Spinal cord (tissue), 10 donors: ENCODE data around the gene RFX8. TPM values are rescaled to one million over a fixed set of nuclear protein-coding genes. Genes with fewer than 3 reads are reported as not detected.
"Not testable (repeated sequence)": the region's sequence is repeated elsewhere in the genome, so short reads cannot be mapped to it uniquely, and the experiment has no call there.

Source experiments
- DNase-seq, 6 donors: peaks; one replicate each; pipeline versions ENCODE4 v3.0.0 to v3.0.0-alpha.2; 2013 to 2015; ENCODE audit warnings: low spot score in 6 of 6, low read depth in 4 of 6
- H3K27ac ChIP-seq: one replicate; pipeline ENCODE4 v1.5.1; 2013; ENCODE audit warnings: low read depth, low read length, control low read depth
- H3K27me3 ChIP-seq: one replicate; pipeline ENCODE4 v1.6.1; 2013; ENCODE audit warnings: low read length; ENCODE audit not compliant: control insufficient read depth, insufficient read depth
- H3K36me3 ChIP-seq: one replicate; pipeline ENCODE4 v1.6.1; 2013; ENCODE audit warnings: low read length; ENCODE audit not compliant: control insufficient read depth, insufficient read depth
- H3K4me1 ChIP-seq: one replicate; pipeline ENCODE4 v1.6.1; 2013; ENCODE audit warnings: low read length; ENCODE audit not compliant: control insufficient read depth, insufficient read depth
- H3K4me3 ChIP-seq: one replicate; pipeline ENCODE4 v1.5.1; 2013; ENCODE audit warnings: low read depth, low read length, control low read depth
- H3K9me3 ChIP-seq: one replicate; pipeline ENCODE4 v1.6.1; 2013; ENCODE audit warnings: low read length; ENCODE audit not compliant: control insufficient read depth, insufficient read depth
- WGBS: methylation state at CpG from one replicate; pipeline ENCODE4 v1.1.5; 2013; ENCODE audit warnings: missing lambda C conversion rate; ENCODE audit not compliant: insufficient coverage; 5-methylcytosine and 5-hydroxymethylcytosine counted together
- polyA plus RNA-seq, 2 donors: library from polyadenylated mRNA; unstranded; fragments of 120-200 nt; gene quantifications; one replicate each; pipeline ENCODE4 v1.2.1, GENCODE V29; 2013; ENCODE audit not compliant: insufficient read length in 2 of 2
- total RNA-seq, 2 donors: library from RNA; depleted of rRNA in 1 of 2; stranded (reverse); fragments of 120-200 nt in 1 of 2; fragments of >200 nt in 1 of 2; gene quantifications; one replicate each; pipeline versions ENCODE4 v1.2.3 to v1.2.4, GENCODE V29; 2013 to 2014
- donor health status: healthy.

Gene RFX8
- total and polyA plus RNA-seq, 4 donors, result 0.66 to 1.4 (median 1.1) TPM

DNA sequence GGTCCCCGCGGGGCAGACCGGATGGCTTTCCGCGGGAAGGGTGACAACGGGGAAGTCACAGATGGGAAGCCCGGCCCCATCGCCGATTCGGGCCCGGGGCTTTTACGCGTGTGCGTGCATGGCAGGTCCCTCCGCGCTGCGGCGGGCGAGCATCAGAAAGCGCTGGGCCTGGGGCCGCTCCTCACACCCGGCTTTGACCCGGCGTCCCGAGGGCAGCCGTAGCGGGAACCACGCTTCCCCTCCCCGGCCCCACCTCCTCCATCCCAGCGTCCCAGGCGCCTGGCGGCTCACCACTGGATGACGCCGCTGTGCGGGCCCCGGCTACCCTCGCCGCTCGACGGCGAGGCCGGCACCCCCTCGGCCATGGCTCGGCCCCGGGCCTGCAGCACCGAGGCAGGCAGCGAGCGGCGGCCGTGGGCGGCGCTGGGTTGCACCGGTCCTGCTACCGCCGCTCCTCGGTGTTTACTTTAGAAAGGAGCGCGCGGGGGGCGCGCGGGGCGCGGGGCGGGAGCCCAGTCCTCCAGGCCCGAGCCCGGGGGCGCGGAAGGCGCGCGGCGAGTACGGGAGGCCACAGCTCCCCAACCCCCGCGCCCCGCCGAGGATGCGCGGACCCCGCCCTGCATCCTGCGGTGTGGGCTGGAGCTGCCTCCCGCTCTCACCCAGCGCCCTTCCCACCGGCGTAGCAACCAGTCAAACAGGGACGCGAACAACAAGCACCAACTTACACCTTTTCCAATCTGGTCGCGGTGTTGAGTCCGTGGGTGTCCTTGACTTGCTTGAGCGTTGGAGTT is 806 bp downstream of the RFX8 start:
- DNase-seq, result peak in 2 of 6 donors; percentile 69 to 73
- Histone ChIP-seq H3K36me3 (no peaks in the 10 kb centered on the region), H3K4me3 (peak overlapping the region; percentile 49), H3K4me1 (peaks cover 9% of the 10 kb centered on the region), H3K27me3 (no peaks in the 10 kb centered on the region), H3K27ac (peak overlapping the region; percentile 35), H3K9me3 (no peaks in the 10 kb centered on the region)
- under 1% methylated on average over 82 of the region's 92 CpGs for WGBS

GRCh38 chr2:101473591-101473910 is 1.4 kb downstream of the RFX8 start:
- H3K36me3 ChIP-seq, result no peaks in the 10 kb centered on the region
- H3K4me3 ChIP-seq, result peak overlapping the region; percentile 49
- peak overlapping the region; percentile 35 for H3K27ac ChIP-seq
- no peak for DNase-seq
- H3K9me3 ChIP-seq, result no peaks in the 10 kb centered on the region
- H3K27me3 ChIP-seq, result no peaks in the 10 kb centered on the region
- peaks cover 9% of the 10 kb centered on the region for H3K4me1 ChIP-seq
- WGBS, result 0% methylated on average over 1 of the region's 3 CpGs

DNA sequence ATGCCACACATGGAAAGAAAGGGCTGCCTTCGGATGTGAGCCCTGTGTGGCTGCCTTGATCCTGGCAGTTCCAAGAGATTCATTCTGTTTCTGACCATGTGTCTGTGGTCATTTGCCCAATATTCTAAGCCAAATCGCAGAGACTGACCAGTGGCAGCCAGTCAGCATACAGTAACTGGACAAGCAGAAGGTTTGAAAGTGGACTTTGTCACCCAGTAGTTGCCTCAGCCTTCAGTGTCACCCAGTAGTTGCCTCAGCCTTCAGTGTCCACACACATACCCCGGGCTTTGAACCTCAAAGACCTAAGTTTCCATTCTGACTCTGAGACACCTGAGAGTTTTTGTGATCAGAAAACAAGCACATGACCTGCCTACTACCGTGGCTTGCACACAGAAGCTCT is 5.0 kb downstream of the RFX8 start:
- H3K4me1 ChIP-seq, result peaks cover 14% of the 10 kb centered on the region
- H3K36me3 ChIP-seq, result no peaks in the 10 kb centered on the region
- no peak for DNase-seq
- H3K4me3 ChIP-seq, result no peak overlapping the region
- no peaks in the 10 kb centered on the region for H3K27me3 ChIP-seq
- 87% methylated on average over 3 of the region's 4 CpGs for WGBS
- H3K27ac ChIP-seq, result no peak overlapping the region
- H3K9me3 ChIP-seq, result no peaks in the 10 kb centered on the region

DNA sequence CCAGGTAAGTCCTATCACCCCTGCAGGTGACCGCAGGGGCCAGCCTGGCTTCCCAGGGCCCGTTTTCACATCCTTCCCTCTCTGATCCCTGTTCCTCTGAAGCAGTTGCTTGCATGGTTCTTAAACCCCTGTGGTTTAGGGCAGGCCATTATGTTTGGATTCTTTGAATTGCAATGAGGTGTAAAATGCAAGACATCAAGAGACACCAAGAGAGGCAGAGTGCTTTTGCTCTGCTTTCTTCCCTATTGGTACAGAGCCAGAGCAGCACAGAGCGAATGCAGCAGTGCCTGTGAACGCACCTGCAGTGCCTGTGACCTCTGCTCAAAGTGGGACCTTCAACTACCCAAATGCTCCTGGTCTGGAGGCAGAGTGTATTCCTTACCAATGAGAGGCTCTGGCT is 7.6 kb downstream of the RFX8 start:
- Histone ChIP-seq H3K36me3 (peaks cover 3% of the 10 kb centered on the region), H3K27ac (no peak overlapping the region), H3K4me3 (no peak overlapping the region), H3K9me3 (no peaks in the 10 kb centered on the region), H3K4me1 (peaks cover 6% of the 10 kb centered on the region), H3K27me3 (no peaks in the 10 kb centered on the region)
- 50% methylated on average over 4 of the region's 4 CpGs for WGBS
- DNase-seq, result peak in 1 of 6 donors; percentile 46

- H3K4me3 ChIP-seq, result no peak overlapping the region
- H3K4me1 ChIP-seq, result peaks cover 6% of the 10 kb centered on the region
- H3K27ac ChIP-seq, result no peak overlapping the region
- peak in 2 of 6 donors; percentile 8 to 37 for DNase-seq
- H3K36me3 ChIP-seq, result peaks cover 3% of the 10 kb centered on the region
- H3K9me3 ChIP-seq, result no peaks in the 10 kb centered on the region
- H3K27me3 ChIP-seq, result no peaks in the 10 kb centered on the region
- 100% methylated on average over 2 of the region's 3 CpGs for WGBS
These were observed 8.5 kb downstream of the RFX8 start for GRCh38 chr2:101466426-101466825.

GRCh38 chr2:101464841-101465240 is 10.1 kb downstream of the RFX8 start:
- no peaks in the 10 kb centered on the region for H3K9me3 ChIP-seq
- DNase-seq, result no peak
- H3K27me3 ChIP-seq, result no peaks in the 10 kb centered on the region
- H3K4me1 ChIP-seq, result peaks cover 6% of the 10 kb centered on the region
- H3K27ac ChIP-seq, result no peak overlapping the region
- no CpG with 5 or more reads among the region's 1 CpG for WGBS
- peaks cover 3% of the 10 kb centered on the region for H3K36me3 ChIP-seq
- H3K4me3 ChIP-seq, result no peak overlapping the region

DNA sequence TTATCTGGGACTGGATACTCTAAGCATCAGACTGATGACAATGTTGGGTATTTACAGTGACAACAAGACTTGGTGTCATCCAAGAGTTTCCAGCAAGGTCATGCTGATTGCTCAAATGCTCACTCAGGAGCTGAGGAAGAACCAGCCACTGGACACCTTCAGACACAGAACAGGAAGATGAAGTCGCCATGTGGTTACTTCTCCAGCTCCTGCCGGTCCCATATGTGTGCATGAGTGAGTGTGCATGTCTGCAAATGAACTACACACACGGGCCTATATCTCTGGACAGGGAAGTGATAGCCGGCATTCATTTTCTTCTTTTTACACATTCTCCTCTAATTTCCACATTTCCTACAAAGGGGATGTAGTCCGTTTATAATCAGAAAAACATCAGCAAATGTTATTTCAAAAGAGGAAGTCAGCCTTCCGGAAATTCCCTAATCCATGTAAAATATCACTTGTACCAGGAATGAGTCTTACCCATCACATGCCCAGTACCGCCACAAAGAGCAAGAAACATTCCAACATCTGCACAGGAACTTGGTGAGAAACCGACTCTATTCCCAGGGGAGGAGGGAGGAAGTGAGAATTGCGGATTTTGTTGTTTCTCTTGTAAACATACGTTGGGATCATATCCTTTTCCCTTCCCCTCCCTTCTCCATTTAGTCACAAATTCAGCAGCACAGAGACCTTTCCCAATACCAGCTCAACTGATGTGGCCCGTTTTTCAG is 10.8 kb downstream of the RFX8 start:
- H3K36me3 ChIP-seq, result peaks cover 3% of the 10 kb centered on the region
- no peak for DNase-seq
- no peak overlapping the region for H3K27ac ChIP-seq
- H3K4me3 ChIP-seq, result no peak overlapping the region
- no peaks in the 10 kb centered on the region for H3K9me3 ChIP-seq
- WGBS, result 87% methylated on average over 3 of the region's 11 CpGs
- H3K27me3 ChIP-seq, result no peaks in the 10 kb centered on the region
- H3K4me1 ChIP-seq, result peaks cover 6% of the 10 kb centered on the region

- peaks cover 3% of the 10 kb centered on the region for H3K36me3 ChIP-seq
- no peak overlapping the region for H3K4me3 ChIP-seq
- 89% methylated on average over 6 of the region's 8 CpGs for WGBS
- no peak overlapping the region for H3K27ac ChIP-seq
- H3K9me3 ChIP-seq, result no peaks in the 10 kb centered on the region
- no peak for DNase-seq
- H3K27me3 ChIP-seq, result no peaks in the 10 kb centered on the region
- peaks cover 6% of the 10 kb centered on the region for H3K4me1 ChIP-seq
These were observed 11.5 kb downstream of the RFX8 start for GRCh38 chr2:101463421-101463820.

GRCh38 chr2:101461381-101461780 is 13.5 kb downstream of the RFX8 start:
- no peaks in the 10 kb centered on the region for H3K27me3 ChIP-seq
- WGBS, result no CpG with 5 or more reads among the region's 2 CpGs

DNA sequence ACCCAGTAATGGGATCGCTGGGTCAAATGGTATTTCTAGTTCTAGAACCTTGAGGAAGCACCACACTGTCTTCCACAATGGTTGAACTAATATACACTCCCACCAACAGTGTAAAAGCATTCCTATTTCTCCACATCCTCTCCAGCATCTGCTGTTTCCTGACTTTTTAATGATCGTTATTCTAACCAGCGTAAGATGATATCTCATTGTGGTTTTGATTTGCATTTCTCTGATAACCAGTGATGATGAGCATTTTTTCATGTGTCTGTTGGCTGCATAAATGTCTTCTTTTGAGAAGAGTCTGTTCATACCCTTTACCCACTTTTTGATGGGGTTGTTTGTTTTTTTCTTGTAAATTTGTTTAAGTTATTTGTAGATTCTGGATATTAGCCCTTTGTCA is 20.5 kb downstream of the RFX8 start:
- not testable (repeated sequence) for H3K9me3 ChIP-seq, H3K4me1 ChIP-seq, H3K27ac ChIP-seq, H3K36me3 ChIP-seq, DNase-seq, H3K27me3 ChIP-seq, H3K4me3 ChIP-seq
- WGBS, result no CpG with 5 or more reads among the region's 3 CpGs

More at GRCh38 chr2:101461381-101461780, 13.5 kb downstream of the RFX8 start:
- H3K9me3 ChIP-seq, result no peaks in the 10 kb centered on the region
- peaks cover 3% of the 10 kb centered on the region for H3K36me3 ChIP-seq
- H3K4me1 ChIP-seq, result no peaks in the 10 kb centered on the region
- H3K4me3 ChIP-seq, result no peak overlapping the region
- no peak overlapping the region for H3K27ac ChIP-seq
- no peak for DNase-seq
